Liver (tissue), 2 donors: ENCODE measurements around the gene ALDH1L1.

ENCODE experiments used
- CTCF ChIP-seq: fragments of 150-350 bp; IDR thresholded peaks from 2 replicates; pipeline ENCODE4 v1.5.1; 2017; ENCODE audit warnings: improper control_type of control experiment, low read depth, low read length; ENCODE audit not compliant: missing input control
- ZBTB33 ChIP-seq: IDR thresholded peaks from 2 replicates; pipeline ENCODE4 v1.6.1; 2016; ENCODE audit warnings: antibody characterized with exemption
- donor health status: healthy.

GRCh38 chr3:126070146-126070545, 110.2 kb downstream of the ALDH1L1 start:
- no peak for TF ChIP-seq CTCF
- TF ChIP-seq ZBTB33, result no peak
